Hepatocyte (in vitro differentiated cells): ENCODE data around the gene LRRC1.

Source experiments
- EZH2 ChIP-seq: fragments of 200-600 bp; sonication (generic); IDR thresholded peaks from 2 replicates; pipeline ENCODE4 v1.6.1; 2016; ENCODE audit warnings: antibody characterized with exemption, mild to moderate bottlenecking, borderline replicate concordance
- EZH2phosphoT487 ChIP-seq: fragments of 200-600 bp; sonication (generic); IDR thresholded peaks from one replicate; pipeline ENCODE4 v1.6.1; 2018; ENCODE audit warnings: antibody characterized with exemption, mild to moderate bottlenecking, low read depth, moderate library complexity; ENCODE audit not compliant: unreplicated experiment, severe bottlenecking
- TF ChIP-seq, protein P1 (sequence below): fragments of 200-600 bp; sonication (generic); IDR thresholded peaks from 2 replicates; pipeline ENCODE4 v1.5.1; 2016; ENCODE audit warnings: antibody characterized with exemption, mild to moderate bottlenecking; ENCODE audit not compliant: poor library complexity

DNA sequence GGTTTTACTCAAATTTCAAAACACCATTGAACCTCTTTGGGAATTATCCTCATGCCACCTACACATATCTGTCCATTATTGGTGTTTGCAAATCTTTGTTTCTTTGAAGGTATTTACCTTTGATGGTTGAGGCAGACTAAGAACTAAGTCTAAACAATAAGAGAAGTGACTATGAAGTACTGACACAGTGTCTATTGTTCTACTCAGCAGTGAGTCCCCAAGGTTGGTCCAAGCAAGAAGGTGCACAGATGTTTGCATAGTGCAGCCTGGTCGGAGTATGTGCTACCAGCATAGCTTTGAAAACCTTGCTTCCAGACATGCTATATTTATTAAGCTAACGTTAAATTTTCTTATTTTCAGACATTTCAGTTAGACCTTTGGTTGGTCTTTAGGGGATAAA is 19.5 kb downstream of the LRRC1 start:
- TF ChIP-seq EZH2 (no peak), EZH2phosphoT487 (no peak)
- TF ChIP-seq, protein P1, sequence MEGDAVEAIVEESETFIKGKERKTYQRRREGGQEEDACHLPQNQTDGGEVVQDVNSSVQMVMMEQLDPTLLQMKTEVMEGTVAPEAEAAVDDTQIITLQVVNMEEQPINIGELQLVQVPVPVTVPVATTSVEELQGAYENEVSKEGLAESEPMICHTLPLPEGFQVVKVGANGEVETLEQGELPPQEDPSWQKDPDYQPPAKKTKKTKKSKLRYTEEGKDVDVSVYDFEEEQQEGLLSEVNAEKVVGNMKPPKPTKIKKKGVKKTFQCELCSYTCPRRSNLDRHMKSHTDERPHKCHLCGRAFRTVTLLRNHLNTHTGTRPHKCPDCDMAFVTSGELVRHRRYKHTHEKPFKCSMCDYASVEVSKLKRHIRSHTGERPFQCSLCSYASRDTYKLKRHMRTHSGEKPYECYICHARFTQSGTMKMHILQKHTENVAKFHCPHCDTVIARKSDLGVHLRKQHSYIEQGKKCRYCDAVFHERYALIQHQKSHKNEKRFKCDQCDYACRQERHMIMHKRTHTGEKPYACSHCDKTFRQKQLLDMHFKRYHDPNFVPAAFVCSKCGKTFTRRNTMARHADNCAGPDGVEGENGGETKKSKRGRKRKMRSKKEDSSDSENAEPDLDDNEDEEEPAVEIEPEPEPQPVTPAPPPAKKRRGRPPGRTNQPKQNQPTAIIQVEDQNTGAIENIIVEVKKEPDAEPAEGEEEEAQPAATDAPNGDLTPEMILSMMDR: no peak
